ENCODE data around the gene SNPH. TPM values are rescaled to one million over a fixed set of nuclear protein-coding genes. Genes with fewer than 3 reads are reported as not detected.

SNPH gene
- polyA plus RNA-seq, 2 of the 4 experiments (the other 2 are of a cell fraction) = 1.1 to 5.2 TPM

DNA sequence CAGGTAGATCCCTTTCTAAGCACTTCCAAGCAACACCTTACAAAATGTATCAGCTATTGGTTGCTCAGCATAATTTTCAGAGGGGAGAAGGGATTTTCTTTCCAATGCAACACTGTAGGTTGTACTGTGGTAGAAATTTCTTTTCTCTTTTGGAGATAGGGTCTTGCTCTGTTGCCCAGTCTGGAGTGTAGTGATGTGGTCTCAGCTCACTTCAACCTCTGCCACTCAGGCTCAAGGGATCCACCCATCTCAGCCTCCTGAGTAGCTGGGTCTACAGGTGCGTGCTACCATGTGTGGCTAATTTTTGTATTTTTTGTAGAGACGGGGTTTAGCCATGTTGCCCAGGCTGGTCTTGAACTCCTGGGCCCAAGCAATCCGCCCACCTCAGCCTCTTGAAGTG is 24.0 kb upstream of the SNPH start:
- CTCF ChIA-PET = interaction anchor here (1.4 to 3.0 kb wide), 4 partner anchors 16 to 41 kb away, joined by 3 to 15 read pairs (median 4); partner anchors contain the start of gene RAD21L1
- TF ChIP-seq POLR2A (IDR thresholded peaks at IDR 0.05; ENCODE audit: low read length) (no peak), BHLHE40 (IDR thresholded peaks at IDR 0.05; ENCODE audit: low read depth, low read length) (no peak), FOSB (CRISPR knock-in tag; IDR thresholded peaks at IDR 0.05) (no peak), FOSL2 (IDR thresholded peaks at IDR 0.05) (no peak), FOSL2 (CRISPR knock-in tag; IDR thresholded peaks at IDR 0.05) (no peak), POLR2AphosphoS2 (conservative IDR thresholded peaks at IDR 0.05; ENCODE audit: low read length) (no peak), MYC (IDR thresholded peaks at IDR 0.05; ENCODE audit: borderline replicate concordance, low read length) (no peak)
- 69% methylated on average over 3 of the region's 3 CpGs for WGBS (ENCODE audit: missing lambda C conversion rate)
- Histone ChIP-seq H3K4me3 (no peak overlapping the region), H3K4me1 (peaks cover 5% of the 10 kb centered on the region; the same call in 1 of the 3 replicates), H3K9me3 (no peaks in the 10 kb centered on the region), H3K4me2 (0 out of 3 replicates have a peak overlapping the region, but pooled peaks have one; percentile 17), H3K27ac (no peak overlapping the region)
- no peak for DNase-seq (ENCODE audit: low read depth in 1 of 2, low spot score in 1 of 2)
- no peak for ATAC-seq
- POLR2A ChIA-PET = no interaction called here
- no peak for FAIRE-seq

DNA sequence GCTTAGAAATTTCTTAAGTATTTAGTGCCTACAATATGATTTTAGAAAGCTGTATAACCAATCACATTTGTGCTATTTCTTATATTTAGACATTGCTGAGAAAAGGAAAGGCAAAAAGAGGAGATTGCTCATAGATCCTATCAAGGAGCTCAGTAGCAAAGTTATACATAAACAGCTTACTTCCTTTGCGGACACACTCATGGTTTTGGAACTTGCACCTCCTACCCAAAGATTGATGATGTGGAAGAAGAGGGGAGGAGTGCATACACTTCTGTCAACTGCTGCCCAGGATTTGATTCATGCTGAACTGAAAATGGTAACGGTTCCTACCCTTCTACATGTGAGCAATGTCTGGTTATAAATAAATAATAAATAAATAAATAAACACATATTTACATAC is 23.6 kb upstream of the SNPH start:
- peak overlapping the region; percentile 17; the same call in 1 of the 3 replicates for H3K4me2 ChIP-seq
- WGBS (ENCODE audit: missing lambda C conversion rate) = 22% methylated on average over 2 of the region's 2 CpGs
- ATAC-seq (peak in 1 of 2 experiments; percentile 51; a peak in 2 of 6 replicates), DNase-seq (ENCODE audit: low read depth in 1 of 2, low spot score in 1 of 2) (peak in 1 of 2 experiments; percentile 29), FAIRE-seq (no peak)
- TF ChIP-seq KDM5A (IDR thresholded peaks at IDR 0.05) (no peak), JUN (IDR thresholded peaks at IDR 0.05) (no peak), RNF2 (IDR thresholded peaks at IDR 0.05; ENCODE audit: borderline replicate concordance, low read depth) (no peak), TFCP2L1 (CRISPR knock-in tag; IDR thresholded peaks at IDR 0.05) (no peak), MYC (IDR thresholded peaks at IDR 0.05; ENCODE audit: borderline replicate concordance, low read length) (no peak), MAFK (IDR thresholded peaks at IDR 0.05; ENCODE audit: partially characterized antibody) (no peak), FOXS1 (CRISPR knock-in tag; IDR thresholded peaks at IDR 0.05) (no peak), CHD4 (IDR thresholded peaks at IDR 0.05; ENCODE audit: borderline replicate concordance) (no peak), ZSCAN20 (CRISPR knock-in tag; IDR thresholded peaks at IDR 0.05) (no peak), EHF (CRISPR knock-in tag; IDR thresholded peaks at IDR 0.05) (no peak), ZNF302 (CRISPR knock-in tag; IDR thresholded peaks at IDR 0.05) (no peak)
- TF ChIP-seq, protein P1, sequence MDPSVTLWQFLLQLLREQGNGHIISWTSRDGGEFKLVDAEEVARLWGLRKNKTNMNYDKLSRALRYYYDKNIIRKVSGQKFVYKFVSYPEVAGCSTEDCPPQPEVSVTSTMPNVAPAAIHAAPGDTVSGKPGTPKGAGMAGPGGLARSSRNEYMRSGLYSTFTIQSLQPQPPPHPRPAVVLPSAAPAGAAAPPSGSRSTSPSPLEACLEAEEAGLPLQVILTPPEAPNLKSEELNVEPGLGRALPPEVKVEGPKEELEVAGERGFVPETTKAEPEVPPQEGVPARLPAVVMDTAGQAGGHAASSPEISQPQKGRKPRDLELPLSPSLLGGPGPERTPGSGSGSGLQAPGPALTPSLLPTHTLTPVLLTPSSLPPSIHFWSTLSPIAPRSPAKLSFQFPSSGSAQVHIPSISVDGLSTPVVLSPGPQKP (IDR thresholded peaks at IDR 0.05; ENCODE audit: low read depth, low read length) = no peak
- TF ChIP-seq, protein P2, sequence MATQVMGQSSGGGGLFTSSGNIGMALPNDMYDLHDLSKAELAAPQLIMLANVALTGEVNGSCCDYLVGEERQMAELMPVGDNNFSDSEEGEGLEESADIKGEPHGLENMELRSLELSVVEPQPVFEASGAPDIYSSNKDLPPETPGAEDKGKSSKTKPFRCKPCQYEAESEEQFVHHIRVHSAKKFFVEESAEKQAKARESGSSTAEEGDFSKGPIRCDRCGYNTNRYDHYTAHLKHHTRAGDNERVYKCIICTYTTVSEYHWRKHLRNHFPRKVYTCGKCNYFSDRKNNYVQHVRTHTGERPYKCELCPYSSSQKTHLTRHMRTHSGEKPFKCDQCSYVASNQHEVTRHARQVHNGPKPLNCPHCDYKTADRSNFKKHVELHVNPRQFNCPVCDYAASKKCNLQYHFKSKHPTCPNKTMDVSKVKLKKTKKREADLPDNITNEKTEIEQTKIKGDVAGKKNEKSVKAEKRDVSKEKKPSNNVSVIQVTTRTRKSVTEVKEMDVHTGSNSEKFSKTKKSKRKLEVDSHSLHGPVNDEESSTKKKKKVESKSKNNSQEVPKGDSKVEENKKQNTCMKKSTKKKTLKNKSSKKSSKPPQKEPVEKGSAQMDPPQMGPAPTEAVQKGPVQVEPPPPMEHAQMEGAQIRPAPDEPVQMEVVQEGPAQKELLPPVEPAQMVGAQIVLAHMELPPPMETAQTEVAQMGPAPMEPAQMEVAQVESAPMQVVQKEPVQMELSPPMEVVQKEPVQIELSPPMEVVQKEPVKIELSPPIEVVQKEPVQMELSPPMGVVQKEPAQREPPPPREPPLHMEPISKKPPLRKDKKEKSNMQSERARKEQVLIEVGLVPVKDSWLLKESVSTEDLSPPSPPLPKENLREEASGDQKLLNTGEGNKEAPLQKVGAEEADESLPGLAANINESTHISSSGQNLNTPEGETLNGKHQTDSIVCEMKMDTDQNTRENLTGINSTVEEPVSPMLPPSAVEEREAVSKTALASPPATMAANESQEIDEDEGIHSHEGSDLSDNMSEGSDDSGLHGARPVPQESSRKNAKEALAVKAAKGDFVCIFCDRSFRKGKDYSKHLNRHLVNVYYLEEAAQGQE (IDR thresholded peaks at IDR 0.05) = no peak
- H3K27ac ChIP-seq = no peak overlapping the region
- ChIA-PET CTCF (interaction anchor here (1.4 to 3.0 kb wide), 3 partner anchors 16 to 30 kb away, joined by 3 to 15 read pairs (median 3); partner anchors contain the start of gene RAD21L1), POLR2A (no interaction called here)
- H3K9me3 ChIP-seq = no peaks in the 10 kb centered on the region
- peaks cover 5% of the 10 kb centered on the region; the same call in 1 of the 3 replicates for H3K4me1 ChIP-seq
- H3K4me3 ChIP-seq = no peak overlapping the region

DNA sequence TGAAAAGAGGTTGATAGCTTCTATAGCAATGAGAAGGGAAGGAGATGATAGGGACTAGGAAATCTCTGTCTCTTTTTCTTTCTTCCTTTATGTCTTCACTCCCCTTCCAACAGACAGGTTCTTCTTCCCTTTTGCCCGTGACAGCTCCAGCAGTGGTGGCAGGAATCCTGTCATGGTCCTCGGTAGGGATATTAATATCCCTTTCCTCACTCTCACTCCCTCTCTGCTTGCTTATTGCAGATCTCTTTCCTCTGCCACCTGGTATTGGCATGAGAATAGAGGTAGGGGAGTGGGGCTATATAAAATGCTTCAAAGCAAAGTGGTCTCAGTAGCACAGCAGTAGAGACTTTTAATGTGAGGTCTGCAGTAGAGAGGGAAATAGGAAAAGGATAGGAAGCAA is 20.5 kb upstream of the SNPH start:
- TF ChIP-seq, protein P3, sequence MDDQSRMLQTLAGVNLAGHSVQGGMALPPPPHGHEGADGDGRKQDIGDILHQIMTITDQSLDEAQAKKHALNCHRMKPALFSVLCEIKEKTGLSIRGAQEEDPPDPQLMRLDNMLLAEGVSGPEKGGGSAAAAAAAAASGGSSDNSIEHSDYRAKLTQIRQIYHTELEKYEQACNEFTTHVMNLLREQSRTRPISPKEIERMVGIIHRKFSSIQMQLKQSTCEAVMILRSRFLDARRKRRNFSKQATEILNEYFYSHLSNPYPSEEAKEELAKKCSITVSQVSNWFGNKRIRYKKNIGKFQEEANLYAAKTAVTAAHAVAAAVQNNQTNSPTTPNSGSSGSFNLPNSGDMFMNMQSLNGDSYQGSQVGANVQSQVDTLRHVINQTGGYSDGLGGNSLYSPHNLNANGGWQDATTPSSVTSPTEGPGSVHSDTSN (IDR thresholded peaks at IDR 0.05) = no peak
- TF ChIP-seq CBX2 (IDR thresholded peaks at IDR 0.05; ENCODE audit: borderline replicate concordance, low read depth) = no peak
- no peak for TF ChIP-seq BHLHE40 (IDR thresholded peaks at IDR 0.05; ENCODE audit: low read depth, low read length)
- no peak for TF ChIP-seq RCOR1 (IDR thresholded peaks at IDR 0.05; ENCODE audit: low read depth, low read length)
- no peak for TF ChIP-seq HOXB5 (CRISPR knock-in tag; IDR thresholded peaks at IDR 0.05)
- TF ChIP-seq NPAS2 (CRISPR knock-in tag; IDR thresholded peaks at IDR 0.05; ENCODE audit: borderline replicate concordance) = no peak
- TF ChIP-seq, protein P4, sequence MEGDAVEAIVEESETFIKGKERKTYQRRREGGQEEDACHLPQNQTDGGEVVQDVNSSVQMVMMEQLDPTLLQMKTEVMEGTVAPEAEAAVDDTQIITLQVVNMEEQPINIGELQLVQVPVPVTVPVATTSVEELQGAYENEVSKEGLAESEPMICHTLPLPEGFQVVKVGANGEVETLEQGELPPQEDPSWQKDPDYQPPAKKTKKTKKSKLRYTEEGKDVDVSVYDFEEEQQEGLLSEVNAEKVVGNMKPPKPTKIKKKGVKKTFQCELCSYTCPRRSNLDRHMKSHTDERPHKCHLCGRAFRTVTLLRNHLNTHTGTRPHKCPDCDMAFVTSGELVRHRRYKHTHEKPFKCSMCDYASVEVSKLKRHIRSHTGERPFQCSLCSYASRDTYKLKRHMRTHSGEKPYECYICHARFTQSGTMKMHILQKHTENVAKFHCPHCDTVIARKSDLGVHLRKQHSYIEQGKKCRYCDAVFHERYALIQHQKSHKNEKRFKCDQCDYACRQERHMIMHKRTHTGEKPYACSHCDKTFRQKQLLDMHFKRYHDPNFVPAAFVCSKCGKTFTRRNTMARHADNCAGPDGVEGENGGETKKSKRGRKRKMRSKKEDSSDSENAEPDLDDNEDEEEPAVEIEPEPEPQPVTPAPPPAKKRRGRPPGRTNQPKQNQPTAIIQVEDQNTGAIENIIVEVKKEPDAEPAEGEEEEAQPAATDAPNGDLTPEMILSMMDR (IDR thresholded peaks at IDR 0.05) = no peak
- no peak for TF ChIP-seq HOXB13 (CRISPR knock-in tag; IDR thresholded peaks at IDR 0.05; ENCODE audit: low read depth)
- TF ChIP-seq JUNB (IDR thresholded peaks at IDR 0.05) = no peak
- TF ChIP-seq CHD2 (IDR thresholded peaks at IDR 0.05; ENCODE audit: low read length, partially characterized antibody) = no peak
- H3K27ac ChIP-seq = no peak overlapping the region
- peaks cover 5% of the 10 kb centered on the region; the same call in 1 of the 3 replicates for H3K4me1 ChIP-seq
- DNase-seq (ENCODE audit: low read depth in 1 of 2, low spot score in 1 of 2) (no peak), FAIRE-seq (no peak), ATAC-seq (no peak)
- 52% methylated on average over 2 of the region's 2 CpGs for WGBS (ENCODE audit: missing lambda C conversion rate)
- H3K4me3 ChIP-seq = no peak overlapping the region
- H3K4me2 ChIP-seq = no peak overlapping the region
- POLR2A ChIA-PET = no interaction called here
- CTCF ChIA-PET = no interaction called here
- no peaks in the 10 kb centered on the region for H3K9me3 ChIP-seq
